GM12874 (cell line): ENCODE data around the gene IFT80.

Experiments
- CTCF ChIP-seq: IDR thresholded peaks from 2 replicates; pipeline ENCODE4 v1.5.1; 2011; ENCODE audit warnings: low read depth, mild to moderate bottlenecking, control low read depth, low read length, moderate library complexity; ENCODE audit not compliant: insufficient read depth

Gene IFT80

GRCh38 chr3:160286231-160286630 lies 112.8 kb downstream of the IFT80 start:
- no peak for TF ChIP-seq CTCF

- no peak for TF ChIP-seq CTCF
Measured at GRCh38 chr3:160280836-160281235, 118.2 kb downstream of the IFT80 start.

- no peak for TF ChIP-seq CTCF
Measured at GRCh38 chr3:160279657-160280056, 119.4 kb downstream of the IFT80 start.

- no peak for TF ChIP-seq CTCF
Measured at GRCh38 chr3:160278210-160278609, 120.8 kb downstream of the IFT80 start.

GRCh38 chr3:160265088-160265487 lies 133.9 kb downstream of the IFT80 start:
- TF ChIP-seq CTCF, result no peak

GRCh38 chr3:160260587-160261270 lies 138.3 kb downstream of the IFT80 start:
- TF ChIP-seq CTCF, result no peak

- TF ChIP-seq CTCF, result no peak
Measured at GRCh38 chr3:160259589-160259988, 139.4 kb downstream of the IFT80 start.
